GM18867 (cell line): Measurements from ENCODE around the gene ICA1.
A peak's percentile ranks its signal among the peaks of the same experiment; 100 is the strongest.

Experiments
- ATAC-seq: cut with Tn5 transposase; IDR thresholded peaks from one replicate; pipeline ENCODE4 v1.9.1; 2021; ENCODE audit warnings: mild to moderate bottlenecking, moderate library complexity; ENCODE audit not compliant: unreplicated experiment

The ICA1 gene

DNA sequence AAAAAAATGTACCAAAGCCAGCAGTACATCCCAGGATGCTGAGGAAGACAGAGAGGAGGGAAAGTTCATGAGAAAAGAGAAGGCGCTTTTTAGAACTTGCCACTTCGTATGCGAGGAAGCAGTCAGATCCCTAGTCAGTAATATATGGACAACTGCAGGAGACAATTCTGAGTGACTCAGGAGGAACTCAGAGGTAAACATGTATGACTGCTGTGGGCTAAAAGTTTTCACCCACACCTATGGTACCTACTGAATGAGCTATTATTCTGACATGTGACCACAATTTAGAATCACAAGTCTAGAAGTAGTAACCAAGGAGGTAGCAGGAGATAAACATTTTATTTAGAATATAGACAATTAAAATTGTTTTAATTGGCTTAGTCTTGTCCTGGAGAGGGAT, 126.5 kb downstream of the ICA1 start:
- ATAC-seq: no peak

DNA sequence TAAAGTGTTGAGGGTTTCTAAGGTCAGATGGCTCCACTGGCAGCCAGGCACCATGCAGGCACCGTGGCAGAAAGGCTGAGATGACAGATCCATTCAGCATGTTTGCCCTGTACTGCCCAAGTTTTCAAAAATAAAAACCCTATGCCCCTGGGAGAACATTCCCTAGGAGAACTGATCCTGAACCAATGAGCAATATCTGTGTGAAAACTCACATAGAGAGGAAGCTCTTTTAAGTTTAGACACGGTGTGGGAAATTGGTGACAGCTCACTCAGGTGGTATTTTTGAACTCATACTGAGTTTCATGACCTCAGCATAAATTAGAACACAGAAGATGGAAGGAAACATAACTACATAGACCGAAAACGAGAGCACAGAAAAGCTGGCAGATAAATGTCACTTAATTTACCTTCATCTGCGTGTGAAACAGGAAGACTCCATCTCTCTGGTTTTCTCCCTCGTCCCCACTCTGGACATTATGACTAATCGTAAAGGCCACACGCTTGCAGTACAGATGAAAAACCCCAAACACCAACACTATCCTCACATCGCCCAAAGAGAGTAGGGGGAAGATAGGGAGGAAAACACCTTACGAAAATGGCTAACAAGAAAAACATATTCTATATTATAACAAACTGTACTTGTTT, 127.8 kb downstream of the ICA1 start:
- ATAC-seq: peak; percentile 66

GRCh38 chr7:8133188-8133848, 128.6 kb downstream of the ICA1 start:
- ATAC-seq: peak; percentile 22

- peak; percentile 62 for ATAC-seq
Measured at GRCh38 chr7:8131694-8132605, 130.0 kb downstream of the ICA1 start.

GRCh38 chr7:8130663-8131062, 131.3 kb downstream of the ICA1 start:
- ATAC-seq: no peak

DNA sequence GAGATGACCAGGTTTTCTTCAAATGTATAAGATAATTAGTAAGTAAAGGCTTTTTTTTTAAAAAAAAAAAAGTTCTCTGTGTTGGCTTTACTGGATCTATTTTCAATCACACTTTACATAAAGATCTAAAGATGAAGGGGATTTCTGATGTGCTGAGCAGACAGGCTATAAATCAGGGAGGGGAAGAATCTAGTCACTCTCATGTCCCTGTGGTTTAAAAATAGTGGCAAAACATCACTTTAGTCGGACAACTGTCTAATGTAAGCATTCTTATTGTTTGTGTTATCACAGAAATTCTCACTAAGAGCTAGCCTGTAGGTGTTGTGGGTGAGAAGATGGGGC, 132.7 kb downstream of the ICA1 start:
- no peak for ATAC-seq

DNA sequence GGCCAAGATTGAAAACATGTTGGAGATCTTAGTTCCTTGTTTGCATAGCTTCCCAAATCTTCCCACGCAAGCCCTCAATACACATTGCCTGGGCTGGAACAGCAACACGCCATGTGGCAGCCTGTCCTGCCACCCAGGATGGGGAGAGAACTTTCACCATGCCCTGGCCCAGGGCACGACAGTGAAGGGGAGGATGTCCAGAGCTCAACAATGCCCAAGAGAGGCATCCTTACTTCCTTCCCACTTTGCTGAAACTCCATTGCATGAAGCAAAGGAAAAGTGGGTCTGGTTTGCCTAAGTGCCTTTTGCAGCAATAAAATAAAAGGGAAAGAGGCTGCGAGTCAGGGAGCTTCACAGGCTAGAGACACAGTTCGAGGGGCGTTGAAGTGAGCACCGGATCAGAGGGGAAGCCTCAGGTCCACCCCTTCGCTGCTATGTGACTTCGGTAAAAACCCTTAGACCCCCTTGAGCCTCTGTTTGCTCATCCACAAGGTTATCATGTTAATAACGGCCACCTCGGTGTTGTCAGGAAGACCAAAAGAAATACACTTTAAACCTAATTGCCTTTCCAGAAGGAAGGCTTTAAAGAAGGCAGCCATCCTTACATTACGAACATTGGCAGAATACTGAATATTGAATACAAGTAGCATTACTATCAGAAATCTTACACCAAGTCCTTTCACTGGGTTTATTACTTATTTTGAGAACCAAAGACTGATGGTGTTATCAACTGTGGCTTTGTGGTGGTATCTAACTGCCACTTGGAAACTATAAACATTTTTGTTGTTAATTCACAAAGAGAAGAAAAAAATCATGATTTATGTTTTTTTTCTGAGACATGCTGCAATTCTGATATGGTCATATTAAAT, 133.3 kb downstream of the ICA1 start:
- no peak for ATAC-seq

- no peak for ATAC-seq
Measured at GRCh38 chr7:8126601-8127167, 135.3 kb downstream of the ICA1 start.

GRCh38 chr7:8125680-8126444, 136.1 kb downstream of the ICA1 start:
- ATAC-seq: peak; percentile 77

- no peak for ATAC-seq
Measured at GRCh38 chr7:8121243-8121642, 140.7 kb downstream of the ICA1 start.

- ATAC-seq: no peak
Measured at GRCh38 chr7:8120390-8121058, 141.4 kb downstream of the ICA1 start.

- ATAC-seq: no peak
Measured at GRCh38 chr7:8119262-8119661, 142.7 kb downstream of the ICA1 start.

DNA sequence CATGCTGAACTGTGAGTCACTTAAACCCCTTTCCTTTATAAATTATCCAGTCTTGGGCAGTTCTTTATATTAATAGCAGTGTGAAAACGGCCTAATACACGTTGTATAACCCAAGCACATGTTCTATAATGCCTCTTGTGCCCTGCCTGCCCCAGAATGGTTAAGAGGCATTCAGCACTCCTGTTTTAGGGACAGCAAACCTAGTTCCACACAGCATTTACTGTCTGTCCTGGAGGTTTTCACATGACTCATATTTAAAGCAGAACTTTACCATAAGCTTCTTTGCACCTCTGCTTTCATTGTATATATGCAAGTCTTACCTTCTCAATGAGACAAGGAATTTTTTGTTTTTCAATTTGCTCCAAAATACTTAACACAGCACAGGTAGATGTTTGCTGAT, 144.8 kb downstream of the ICA1 start:
- ATAC-seq: no peak

GRCh38 chr7:8115547-8116402, 146.2 kb downstream of the ICA1 start:
- peak; percentile 90 for ATAC-seq

DNA sequence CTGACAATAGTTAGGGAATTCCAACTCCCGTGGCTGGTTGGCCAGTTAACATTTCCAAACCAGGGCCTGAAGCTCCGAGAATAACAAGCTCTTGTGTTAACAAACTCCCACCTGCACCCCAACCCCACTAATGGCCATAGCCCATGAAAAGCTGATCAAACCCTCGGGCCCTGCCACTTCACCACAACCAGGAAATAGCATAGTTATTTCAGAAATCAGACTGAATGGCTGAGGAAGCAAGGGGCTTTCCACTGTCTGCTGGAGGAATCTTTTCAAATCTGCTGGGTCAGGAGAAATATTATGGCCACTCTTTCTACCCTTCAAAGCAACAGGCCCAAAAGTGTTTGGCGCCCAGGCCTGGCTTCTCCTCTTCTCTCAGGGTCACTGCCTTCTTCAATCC, 147.8 kb downstream of the ICA1 start:
- peak; percentile 24 for ATAC-seq

DNA sequence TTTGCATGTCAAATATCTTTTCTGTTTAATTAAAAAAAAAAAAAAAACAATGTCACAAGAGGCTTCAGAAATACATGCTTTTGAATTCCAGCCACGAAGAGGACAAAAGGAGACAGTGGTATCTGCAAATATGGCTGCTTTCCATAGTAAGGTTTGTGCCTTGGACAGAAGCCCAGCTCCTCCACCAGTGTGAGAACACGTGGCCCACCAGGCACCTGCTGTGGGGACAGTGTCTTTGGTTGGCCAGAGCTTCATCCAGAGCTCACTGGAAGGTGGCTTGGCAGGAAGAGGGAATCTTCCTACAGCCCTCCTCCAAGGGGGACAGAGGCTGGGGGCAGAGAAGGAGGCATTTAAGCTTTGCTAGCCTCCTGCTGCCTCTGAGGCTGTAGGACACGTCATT, 148.8 kb downstream of the ICA1 start:
- no peak for ATAC-seq

- no peak for ATAC-seq
Measured at GRCh38 chr7:8112685-8113084, 149.3 kb downstream of the ICA1 start.

DNA sequence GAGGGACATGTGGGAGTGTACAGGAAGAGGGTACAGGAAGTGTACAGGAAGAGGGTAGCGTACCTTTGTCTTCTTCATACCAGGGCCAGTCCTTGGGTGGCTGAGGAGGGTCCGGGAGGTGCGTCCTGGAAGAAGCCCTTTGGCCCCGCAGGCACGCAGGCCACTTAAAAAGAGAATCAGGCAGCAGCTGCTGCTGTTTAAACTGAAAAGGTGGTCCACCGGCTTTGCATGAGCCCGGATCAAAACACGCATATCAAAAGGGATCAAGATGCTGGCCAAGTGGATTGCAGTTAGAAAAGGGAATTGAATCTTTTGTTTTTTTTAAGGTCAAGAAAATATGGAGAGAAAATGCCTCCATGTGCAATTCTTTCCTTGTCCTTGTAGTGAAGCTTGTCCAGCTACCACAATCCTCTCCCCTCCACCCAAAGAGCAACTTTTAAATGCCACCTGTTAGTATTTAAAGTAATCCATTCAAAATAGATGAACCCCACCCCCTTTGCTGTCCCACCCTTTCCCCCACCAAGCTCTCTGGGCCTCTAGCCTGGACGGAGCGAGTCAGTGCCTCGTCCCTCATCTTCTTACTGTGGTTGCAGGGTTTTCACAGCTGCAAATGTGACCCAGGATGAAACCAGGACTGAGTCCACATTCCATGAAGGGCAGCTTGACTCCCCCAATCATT, 150.5 kb downstream of the ICA1 start:
- ATAC-seq: no peak
